Bronchial epithelial cell (primary cell): ENCODE measurements around the gene AUNIP. TPM values are rescaled to one million over a fixed set of nuclear protein-coding genes. Genes with fewer than 3 reads are reported as not detected.

Experiments
- DNase-seq: peaks from one replicate; pipeline ENCODE4 v3.0.0-alpha.2; 2010; ENCODE audit warnings: low read depth
- FAIRE-seq: peaks from 2 replicates; lab custom pipeline; 2011; peaks lifted over from hg19 to GRCh38; lab: Jason Lieb, UNC
- H3K27me3 ChIP-seq: 2 replicates; pipeline ENCODE4 v1.5.1; 2011; ENCODE audit warnings: low read length; ENCODE audit not compliant: control insufficient read depth, insufficient read depth
- H3K36me3 ChIP-seq: 2 replicates; pipeline ENCODE4 v1.5.1; 2011; ENCODE audit warnings: low read length; ENCODE audit not compliant: control insufficient read depth, insufficient read depth
- H3K4me3 ChIP-seq: 2 replicates; pipeline ENCODE4 v1.5.1; 2011; ENCODE audit warnings: mild to moderate bottlenecking, low read depth, low read length, control low read depth
- total RNA-seq: library from RNA; depleted of rRNA; stranded (reverse); fragments of >200 nt; gene quantifications from 2 replicates; pipeline ENCODE4 v1.2.1, GENCODE V29; 2014
- TF ChIP-seq, protein P1 (sequence below): IDR thresholded peaks from 2 replicates; pipeline ENCODE4 v1.5.1; 2011; ENCODE audit warnings: mild to moderate bottlenecking, moderate library complexity, low read length, control low read depth, inconsistent platforms; ENCODE audit not compliant: insufficient read depth, severe bottlenecking

The AUNIP gene, protein sequence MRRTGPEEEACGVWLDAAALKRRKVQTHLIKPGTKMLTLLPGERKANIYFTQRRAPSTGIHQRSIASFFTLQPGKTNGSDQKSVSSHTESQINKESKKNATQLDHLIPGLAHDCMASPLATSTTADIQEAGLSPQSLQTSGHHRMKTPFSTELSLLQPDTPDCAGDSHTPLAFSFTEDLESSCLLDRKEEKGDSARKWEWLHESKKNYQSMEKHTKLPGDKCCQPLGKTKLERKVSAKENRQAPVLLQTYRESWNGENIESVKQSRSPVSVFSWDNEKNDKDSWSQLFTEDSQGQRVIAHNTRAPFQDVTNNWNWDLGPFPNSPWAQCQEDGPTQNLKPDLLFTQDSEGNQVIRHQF
- 2.4 TPM in 2 replicates for total RNA-seq

DNA sequence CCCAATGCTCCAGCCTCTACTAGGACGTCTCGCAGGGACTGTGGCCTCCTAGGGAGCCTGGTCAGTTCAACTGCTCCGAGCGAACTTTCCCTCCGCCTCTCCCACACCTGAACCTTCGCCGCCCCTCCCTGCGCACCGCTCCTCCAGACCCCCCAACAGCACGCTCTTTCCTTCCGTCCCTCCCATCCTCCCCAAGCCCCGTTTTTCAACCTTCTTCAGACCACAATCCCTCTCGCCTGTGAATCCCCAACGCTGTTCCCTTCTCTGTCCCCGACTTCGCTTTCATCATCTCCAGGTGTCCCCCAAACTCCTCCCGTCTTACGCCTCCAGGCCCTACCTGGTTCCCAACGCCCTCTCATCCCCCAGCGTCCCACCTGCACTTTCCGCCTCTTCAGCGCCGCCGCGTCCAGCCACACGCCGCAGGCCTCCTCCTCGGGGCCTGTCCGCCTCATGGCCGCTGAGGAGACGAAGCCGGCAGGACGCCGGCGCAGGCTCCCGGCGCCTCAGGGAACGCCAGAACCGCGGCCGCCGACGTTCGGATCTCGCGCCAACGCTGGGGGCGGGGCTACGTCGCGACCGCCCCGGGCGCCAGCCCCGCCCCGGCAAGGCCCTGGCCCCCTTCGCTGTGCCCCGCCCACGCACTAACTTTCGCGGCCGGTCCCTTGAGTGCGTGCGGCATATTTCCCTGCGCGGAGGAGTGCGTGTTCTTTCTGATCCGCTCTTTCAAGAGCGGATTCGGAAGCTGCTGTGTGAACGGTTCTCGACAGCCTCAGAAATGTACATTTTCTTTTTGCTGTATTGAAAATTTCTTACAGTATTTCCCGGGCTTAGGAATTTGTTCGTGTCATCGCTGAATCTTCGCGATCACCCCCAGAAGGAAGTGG is at the start of gene AUNIP:
Gene AUNIP (minus strand): TSS at position 552 of the 884 bp plus-strand sequence. CDS start 100 bp downstream, at position 452.
- TF ChIP-seq, protein P1, sequence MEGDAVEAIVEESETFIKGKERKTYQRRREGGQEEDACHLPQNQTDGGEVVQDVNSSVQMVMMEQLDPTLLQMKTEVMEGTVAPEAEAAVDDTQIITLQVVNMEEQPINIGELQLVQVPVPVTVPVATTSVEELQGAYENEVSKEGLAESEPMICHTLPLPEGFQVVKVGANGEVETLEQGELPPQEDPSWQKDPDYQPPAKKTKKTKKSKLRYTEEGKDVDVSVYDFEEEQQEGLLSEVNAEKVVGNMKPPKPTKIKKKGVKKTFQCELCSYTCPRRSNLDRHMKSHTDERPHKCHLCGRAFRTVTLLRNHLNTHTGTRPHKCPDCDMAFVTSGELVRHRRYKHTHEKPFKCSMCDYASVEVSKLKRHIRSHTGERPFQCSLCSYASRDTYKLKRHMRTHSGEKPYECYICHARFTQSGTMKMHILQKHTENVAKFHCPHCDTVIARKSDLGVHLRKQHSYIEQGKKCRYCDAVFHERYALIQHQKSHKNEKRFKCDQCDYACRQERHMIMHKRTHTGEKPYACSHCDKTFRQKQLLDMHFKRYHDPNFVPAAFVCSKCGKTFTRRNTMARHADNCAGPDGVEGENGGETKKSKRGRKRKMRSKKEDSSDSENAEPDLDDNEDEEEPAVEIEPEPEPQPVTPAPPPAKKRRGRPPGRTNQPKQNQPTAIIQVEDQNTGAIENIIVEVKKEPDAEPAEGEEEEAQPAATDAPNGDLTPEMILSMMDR: no peak
- FAIRE-seq: no peak
- DNase-seq: peak; percentile 66
- Histone ChIP-seq H3K4me3 (peak within 1 kb of the TSS; percentile 69), H3K27me3 (no peaks in the 10 kb centered on the region), H3K36me3 (peaks cover 1% of the 10 kb centered on the region)

DNA sequence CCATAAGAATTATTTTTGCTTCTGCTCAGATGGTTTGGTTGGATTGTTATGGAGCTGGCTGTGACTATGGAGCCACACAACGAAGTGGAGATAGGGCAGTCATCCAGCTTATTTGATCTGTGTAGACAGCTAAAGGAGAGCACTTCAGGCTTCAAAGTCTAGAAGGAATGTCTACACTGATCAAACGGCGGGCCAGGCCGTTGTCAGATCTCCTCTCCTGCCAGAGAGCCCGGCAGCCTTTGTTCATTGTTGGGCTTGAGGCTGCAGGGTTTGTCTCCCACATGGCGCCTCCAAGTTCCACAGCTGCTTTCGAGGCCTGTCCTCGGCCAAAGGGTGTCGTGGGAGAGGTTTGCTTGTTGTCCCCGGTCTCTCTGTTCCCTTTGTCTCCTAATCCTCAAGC is 49.8 kb upstream of the AUNIP start:
- Histone ChIP-seq H3K36me3 (no peaks in the 10 kb centered on the region), H3K4me3 (no peak overlapping the region), H3K27me3 (no peaks in the 10 kb centered on the region)
- TF ChIP-seq, protein P1: no peak
- FAIRE-seq (no peak), DNase-seq (no peak)

DNA sequence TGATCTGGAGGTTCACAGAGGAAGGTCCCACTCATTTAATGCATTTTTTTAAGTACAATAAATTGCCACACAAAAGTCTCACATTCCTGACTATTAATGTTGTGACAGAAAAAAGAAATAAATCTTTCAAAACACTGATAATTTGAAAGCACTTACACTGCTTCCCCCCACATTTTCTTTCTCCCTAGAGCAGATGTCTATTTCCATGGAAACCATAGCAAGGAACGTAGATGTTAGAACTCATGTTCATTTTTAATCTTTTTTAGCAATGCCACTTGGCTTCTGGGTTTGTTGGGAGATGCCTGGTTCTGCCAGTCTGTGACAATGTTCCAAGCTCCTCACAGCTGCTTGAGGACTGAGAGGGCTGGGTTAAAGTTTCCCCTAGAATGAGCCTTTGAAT is 48.9 kb upstream of the AUNIP start:
- no peak for FAIRE-seq
- DNase-seq: no peak
- TF ChIP-seq, protein P1: no peak

DNA sequence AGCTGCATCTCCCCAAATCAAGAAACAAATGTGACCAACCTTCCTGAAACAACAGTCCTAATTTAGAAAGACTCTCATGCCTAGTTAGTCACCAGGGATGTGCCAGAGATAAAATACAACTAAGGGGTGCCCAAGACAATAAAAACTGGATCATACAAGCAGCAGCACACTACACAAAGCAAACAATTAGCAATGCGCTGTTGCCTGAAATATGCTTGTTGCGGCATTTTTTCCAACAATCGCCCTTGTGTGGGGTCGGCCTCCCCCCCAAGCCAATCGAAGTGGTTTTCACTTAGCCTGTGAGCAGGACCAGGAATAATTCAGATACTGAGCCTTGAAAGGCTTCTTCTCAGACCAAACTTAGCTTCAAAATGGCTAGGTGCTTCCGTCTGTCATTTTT is 48.3 kb upstream of the AUNIP start:
- DNase-seq (no peak), FAIRE-seq (no peak)
- TF ChIP-seq, protein P1: no peak
- H3K36me3 ChIP-seq: no peaks in the 10 kb centered on the region
- no peaks in the 10 kb centered on the region for H3K27me3 ChIP-seq
- no peak overlapping the region for H3K4me3 ChIP-seq

More for the DNA sequence above, 48.9 kb upstream of the AUNIP start:
- Histone ChIP-seq H3K27me3 (no peaks in the 10 kb centered on the region), H3K36me3 (no peaks in the 10 kb centered on the region), H3K4me3 (no peak overlapping the region)

DNA sequence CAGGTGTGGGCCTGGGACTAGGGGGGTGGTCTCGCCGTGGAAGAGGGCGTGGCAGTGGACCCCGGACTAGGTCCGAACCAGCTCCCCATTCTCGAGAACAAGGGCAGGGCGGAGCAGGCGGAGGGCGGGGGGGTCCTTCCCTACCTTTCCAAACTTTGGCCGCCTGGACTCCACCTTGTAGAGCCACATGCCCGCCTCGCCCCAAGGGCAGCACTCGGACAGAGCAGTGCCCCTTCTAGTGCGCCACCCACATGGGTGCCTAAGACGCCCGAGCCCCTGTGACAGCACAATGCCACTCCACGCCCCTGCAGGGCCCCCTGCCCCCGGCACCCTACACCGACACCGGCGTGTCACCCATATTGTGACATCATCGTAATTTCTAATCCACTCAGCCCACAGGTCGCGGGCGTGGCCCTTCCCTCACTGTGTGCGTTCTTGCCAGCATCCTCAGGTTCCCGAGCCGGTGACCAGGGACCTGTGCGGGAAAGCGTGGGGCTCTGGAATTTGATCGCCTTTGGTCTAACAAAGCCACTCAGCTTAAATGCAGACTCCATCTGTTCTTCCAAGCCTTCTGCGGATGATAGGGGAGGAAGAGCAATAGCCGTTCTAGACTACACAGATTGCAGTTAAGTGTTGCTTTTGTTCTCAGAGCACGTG is 47.5 kb upstream of the AUNIP start:
- no peak for DNase-seq
- peak overlapping the region; percentile 63 for H3K4me3 ChIP-seq
- no peaks in the 10 kb centered on the region for H3K27me3 ChIP-seq
- TF ChIP-seq, protein P1: no peak
- no peak for FAIRE-seq
- H3K36me3 ChIP-seq: no peaks in the 10 kb centered on the region
